KOPT-K1 (cell line): ENCODE measurements around the gene L3MBTL4.

ENCODE experiments used
- H3K27ac ChIP-seq: fragments of 200-600 bp; sonication (generic); 2 replicates; pipeline ENCODE4 v1.5.1; 2016; ENCODE audit warnings: antibody characterized with exemption, mild to moderate bottlenecking, low read depth, low read length; ENCODE audit not compliant: poor library complexity, severe bottlenecking
- H3K36me3 ChIP-seq: fragments of 200-600 bp; sonication (generic); 2 replicates; pipeline ENCODE4 v1.5.1; 2017; ENCODE audit warnings: antibody characterized with exemption, mild to moderate bottlenecking, low read length, moderate library complexity; ENCODE audit not compliant: insufficient read depth
- H3K9me3 ChIP-seq: fragments of 200-600 bp; sonication (generic); 2 replicates; pipeline ENCODE4 v1.5.1; 2017; ENCODE audit warnings: antibody characterized with exemption, low read length, mild to moderate bottlenecking; ENCODE audit not compliant: insufficient read depth, poor library complexity, severe bottlenecking

L3MBTL4 gene

DNA sequence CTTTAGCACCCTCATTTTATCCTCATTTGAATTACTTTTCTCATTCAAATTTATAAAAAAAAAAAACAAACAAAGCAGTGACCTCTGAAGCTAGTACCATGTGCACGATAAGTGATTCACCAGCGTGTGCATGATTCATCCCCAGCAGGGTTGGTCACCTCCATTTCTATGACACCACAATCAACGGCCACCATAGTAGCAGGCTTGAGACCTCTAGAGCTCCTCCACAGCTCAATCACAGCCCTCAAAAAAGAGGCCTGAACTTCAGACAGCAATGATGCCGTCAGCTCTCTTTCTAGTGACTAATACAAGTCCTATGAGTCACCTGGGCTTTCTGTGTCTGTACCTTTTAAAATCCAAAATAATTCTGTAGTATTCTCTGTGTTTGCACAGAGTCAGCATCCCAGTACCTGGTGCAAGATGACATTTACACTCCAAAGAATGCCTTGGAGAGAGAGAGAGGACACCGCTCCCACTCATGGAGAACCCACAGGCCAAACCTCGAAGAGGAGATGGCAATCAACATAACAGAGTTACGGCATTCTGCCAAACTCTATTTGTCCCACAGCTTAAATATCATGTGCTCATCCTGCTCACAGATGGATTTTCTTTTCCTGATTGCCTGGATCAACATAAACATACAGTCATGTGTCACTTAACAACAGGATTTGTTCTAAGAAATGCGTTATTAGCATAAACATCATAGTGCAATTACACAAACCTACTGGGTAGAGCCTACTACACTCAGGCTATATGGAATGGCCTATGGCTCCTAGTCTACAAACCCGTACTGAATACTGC lies 58.7 kb downstream of the L3MBTL4 start:
- Histone ChIP-seq H3K36me3 (no peaks in the 10 kb centered on the region), H3K9me3 (no peaks in the 10 kb centered on the region), H3K27ac (no peak overlapping the region)

DNA sequence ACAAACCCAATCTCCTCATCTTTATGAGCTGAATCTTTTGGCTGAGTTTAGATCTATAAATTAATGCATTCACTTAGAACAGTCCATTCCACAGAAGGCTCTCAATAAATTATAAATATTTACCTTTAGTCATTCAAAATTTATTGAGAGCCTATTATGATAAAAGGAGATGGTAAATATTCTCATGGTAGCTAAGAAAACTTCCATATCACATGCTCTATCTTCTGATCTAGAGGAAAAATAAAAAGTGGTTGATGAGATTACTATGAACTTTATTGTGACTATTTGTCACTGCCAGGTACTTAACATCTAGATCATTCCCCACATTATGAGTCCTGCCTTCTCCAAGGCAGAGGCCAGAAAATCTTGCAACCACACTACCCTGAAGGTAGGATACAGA lies 62.4 kb downstream of the L3MBTL4 start:
- H3K36me3 ChIP-seq, result no peaks in the 10 kb centered on the region
- H3K9me3 ChIP-seq, result no peaks in the 10 kb centered on the region
- H3K27ac ChIP-seq, result no peak overlapping the region

DNA sequence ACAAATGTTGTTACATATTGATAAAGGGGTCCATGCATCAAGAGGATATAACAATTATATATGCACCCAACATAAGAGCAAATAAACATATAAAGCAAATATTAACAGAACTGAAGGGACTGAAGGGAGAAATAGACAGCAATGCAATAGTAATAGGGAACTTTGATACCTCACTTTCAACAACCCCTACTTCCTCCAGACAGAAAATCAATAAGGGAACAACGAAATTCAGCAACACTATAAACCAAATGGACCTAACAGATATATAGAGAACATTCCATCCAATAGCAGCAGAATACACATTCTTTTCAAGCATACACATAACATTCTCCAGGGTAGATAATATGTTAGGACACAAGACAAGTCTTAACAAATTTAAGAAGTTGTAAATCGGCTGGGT lies 71.7 kb downstream of the L3MBTL4 start:
- Histone ChIP-seq H3K36me3 (no peaks in the 10 kb centered on the region), H3K9me3 (no peaks in the 10 kb centered on the region), H3K27ac (no peak overlapping the region)

DNA sequence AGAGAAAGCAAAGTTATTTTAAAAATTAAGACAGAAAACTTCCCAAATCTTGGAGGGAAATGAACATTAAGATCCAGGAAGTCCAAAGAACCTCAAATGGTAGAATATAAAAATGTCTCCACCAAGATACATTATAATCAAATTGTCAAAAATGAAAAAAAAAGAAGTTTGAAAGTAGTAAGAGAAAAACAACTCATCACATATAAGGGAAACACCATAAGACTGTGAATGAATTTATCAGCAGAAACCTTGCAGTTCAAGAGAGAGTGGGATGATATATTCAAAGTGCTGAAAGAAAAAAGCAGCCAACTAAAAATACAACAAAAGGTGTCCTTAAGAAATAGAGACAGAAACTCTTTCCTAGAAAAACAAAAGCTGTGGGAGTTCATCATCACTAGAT lies 73.0 kb downstream of the L3MBTL4 start:
- no peaks in the 10 kb centered on the region for H3K9me3 ChIP-seq
- H3K27ac ChIP-seq, result no peak overlapping the region
- H3K36me3 ChIP-seq, result no peaks in the 10 kb centered on the region

DNA sequence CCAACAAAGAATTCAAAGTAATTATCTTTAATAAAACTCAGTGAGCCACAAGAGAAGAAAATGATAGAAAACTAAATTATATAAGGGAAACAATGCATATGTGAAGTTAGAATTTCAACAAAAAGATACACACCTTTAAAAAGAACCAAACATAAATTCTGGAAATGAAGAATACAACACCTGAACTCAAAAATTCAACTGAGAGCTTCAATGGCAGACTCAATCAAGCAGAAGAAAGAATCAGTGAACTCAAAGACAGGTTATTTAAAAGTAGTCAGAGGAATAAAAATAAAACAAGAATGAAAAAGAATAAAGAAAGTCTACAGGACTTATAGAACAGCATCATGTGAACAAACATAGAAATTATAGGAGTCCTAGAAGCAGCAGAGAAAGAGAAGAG lies 73.4 kb downstream of the L3MBTL4 start:
- Histone ChIP-seq H3K9me3 (no peaks in the 10 kb centered on the region), H3K36me3 (no peaks in the 10 kb centered on the region), H3K27ac (no peak overlapping the region)

DNA sequence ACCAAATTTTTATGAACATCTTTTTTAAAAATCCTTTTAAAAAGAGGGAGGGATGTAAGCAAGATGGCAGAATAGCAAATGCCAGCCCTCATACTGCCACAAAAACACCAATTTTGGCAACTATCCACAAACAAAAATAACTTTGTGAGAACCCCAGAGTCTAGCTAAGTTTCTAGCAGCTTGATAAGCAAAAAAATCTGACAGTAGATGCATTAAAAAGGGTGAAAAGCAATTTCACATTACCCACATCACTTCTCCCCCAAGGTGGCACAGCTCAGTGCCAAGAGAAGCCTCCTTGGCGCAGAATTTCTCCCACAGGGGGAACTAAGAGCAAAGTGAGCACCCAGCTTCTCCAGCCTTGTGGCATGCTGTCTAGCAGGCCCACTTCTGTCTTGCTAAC lies 74.6 kb downstream of the L3MBTL4 start:
- no peaks in the 10 kb centered on the region for H3K9me3 ChIP-seq
- H3K27ac ChIP-seq, result no peak overlapping the region

DNA sequence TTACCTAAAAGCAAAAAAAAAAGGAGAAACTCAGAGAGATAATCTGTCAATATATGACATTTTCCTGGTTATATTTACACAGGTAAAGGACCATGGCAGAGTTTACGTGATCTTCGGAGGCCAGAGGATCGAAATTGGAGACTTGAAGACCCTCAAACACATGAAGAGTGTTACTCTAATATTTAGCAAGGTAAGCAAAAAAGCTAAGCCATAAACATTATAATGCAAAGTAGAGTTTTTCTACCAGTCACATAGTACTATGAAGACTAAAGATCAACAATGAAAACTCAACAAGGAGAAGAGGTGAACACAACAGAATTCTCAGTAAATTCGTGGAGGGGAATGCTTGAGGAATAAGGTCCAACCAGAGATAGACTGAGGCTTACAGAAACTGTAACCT lies 78.5 kb downstream of the L3MBTL4 start:
- Histone ChIP-seq H3K9me3 (no peaks in the 10 kb centered on the region), H3K27ac (no peak overlapping the region), H3K36me3 (no peaks in the 10 kb centered on the region)

More for the DNA sequence above, 74.6 kb downstream of the L3MBTL4 start:
- no peaks in the 10 kb centered on the region for H3K36me3 ChIP-seq

DNA sequence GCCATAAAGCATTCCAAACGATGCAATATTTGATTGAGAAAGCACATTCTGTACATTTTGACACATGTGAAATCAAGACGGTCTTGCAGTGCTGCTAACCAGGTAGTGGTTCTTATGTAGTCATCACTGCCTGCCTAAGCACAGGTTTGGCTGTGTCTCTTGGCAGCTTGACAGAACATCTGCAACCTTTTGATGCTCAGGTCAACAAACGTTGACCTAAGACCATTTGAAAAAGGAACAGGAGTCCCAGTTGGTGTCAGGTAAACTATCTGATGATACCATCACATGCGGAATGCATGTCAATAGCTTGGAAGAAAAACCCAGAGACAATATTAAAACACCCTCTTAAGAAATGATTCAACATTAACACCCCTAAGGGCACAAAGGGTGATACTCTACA lies 80.7 kb downstream of the L3MBTL4 start:
- H3K36me3 ChIP-seq, result no peaks in the 10 kb centered on the region
- H3K27ac ChIP-seq, result no peak overlapping the region
- H3K9me3 ChIP-seq, result no peaks in the 10 kb centered on the region

DNA sequence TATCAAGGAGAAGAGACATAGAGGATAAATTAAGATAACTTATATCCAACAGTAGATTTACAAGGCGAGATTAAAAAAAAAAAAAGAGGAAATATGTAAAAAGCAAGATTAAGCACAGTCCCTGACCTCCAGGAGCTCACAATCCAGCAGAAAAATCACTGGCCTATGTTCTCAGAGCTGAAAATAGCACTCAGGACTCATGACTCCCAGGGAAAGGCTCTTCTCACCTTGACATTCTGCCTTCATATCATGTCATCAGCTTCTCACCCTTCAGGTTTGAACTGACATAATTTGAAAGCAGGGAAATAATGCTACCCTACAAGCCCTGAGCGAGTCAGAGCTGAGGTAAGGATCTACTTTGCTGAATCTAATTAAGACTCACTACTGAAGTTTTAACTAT lies 82.8 kb downstream of the L3MBTL4 start:
- H3K27ac ChIP-seq, result no peak overlapping the region
- no peaks in the 10 kb centered on the region for H3K9me3 ChIP-seq
- H3K36me3 ChIP-seq, result no peaks in the 10 kb centered on the region

DNA sequence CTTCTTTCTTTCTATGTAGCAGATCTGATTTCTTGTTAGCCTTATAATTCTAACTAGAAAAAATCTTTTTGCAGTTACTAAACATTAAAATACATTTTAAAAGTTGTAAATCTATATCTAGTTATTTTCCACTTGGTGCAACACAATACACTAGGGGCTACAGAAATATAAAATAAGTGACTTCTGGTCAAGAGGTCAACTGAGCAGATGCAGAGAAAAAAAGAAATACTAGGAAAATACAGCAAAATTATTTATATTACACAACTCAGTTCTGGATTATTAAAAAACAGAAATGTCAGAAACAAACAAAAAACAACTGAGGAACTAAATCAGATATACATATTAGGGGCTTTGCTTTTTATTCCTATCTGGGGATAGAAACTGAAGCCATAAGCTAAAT lies 83.9 kb downstream of the L3MBTL4 start:
- Histone ChIP-seq H3K27ac (no peak overlapping the region), H3K36me3 (no peaks in the 10 kb centered on the region), H3K9me3 (no peaks in the 10 kb centered on the region)

DNA sequence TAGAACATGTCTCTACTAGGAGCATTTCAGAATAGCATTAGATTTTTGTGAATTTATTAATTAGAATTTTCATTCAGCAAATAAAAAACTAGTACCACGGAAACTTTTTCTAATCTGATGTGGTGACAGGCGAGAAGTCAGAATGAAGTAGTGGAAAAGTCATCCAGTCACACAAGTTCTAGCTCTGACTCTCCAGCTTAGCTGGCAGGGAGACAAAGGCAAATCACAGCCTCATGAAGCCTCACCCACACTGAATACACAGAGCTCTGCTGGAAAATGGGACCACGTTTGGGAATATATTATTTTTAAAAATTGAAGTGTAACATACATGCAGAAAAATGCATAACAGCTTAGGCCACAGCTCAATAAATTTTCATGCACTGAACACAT lies 86.1 kb downstream of the L3MBTL4 start:
- H3K27ac ChIP-seq, result no peak overlapping the region
- H3K9me3 ChIP-seq, result peaks cover 10% of the 10 kb centered on the region
- no peaks in the 10 kb centered on the region for H3K36me3 ChIP-seq

DNA sequence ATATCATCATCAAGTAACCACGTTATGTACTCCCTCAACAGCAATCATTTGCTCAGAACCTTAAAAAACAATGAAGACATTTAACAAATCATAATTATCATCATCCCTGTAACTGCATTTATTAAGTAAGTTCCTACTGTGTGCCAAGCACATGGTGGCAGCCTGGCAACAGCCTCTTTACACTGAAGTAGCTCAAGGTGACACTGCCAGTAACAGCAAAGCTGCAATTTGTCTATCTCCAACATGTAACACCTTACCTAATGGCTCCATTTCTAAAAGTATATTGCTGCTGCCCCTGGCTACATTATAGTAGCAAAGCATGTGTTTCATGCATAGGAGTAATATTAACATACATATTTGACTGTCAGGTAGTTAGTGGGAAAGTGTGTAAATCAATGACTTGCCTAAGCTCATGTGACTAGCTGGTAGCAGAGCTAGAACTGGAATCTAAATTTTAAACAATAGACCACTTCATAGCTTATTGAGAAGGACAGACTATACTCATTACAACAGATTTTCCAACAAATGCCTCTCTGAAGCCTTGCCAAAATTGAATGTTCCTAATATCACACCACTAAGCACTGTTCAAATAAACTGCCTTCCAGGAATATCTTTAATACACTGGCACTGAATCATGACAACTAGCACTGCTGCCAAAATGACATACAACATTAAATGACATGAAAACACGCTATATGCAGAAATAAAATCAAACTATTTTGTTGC lies 86.7 kb downstream of the L3MBTL4 start:
- no peaks in the 10 kb centered on the region for H3K36me3 ChIP-seq
- H3K27ac ChIP-seq, result no peak overlapping the region
- peaks cover 16% of the 10 kb centered on the region for H3K9me3 ChIP-seq

DNA sequence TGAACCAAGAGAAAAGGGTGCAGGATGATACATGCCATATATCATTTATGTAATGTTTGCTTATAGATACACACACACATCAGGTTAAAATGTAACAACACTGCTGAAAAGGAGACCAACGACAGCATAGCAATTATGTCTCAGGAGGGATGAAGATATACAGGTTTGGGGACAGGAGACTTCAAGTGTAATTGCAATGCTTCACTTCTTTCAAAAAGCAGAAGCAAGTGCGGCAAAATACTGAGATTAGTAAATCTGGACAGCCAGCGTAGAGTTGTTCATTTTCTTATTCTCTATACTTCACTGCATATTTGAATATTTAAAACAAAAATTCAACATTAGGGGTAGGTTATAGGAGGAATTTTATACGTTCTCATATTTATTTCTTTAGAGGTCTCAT lies 87.2 kb downstream of the L3MBTL4 start:
- Histone ChIP-seq H3K9me3 (peaks cover 17% of the 10 kb centered on the region), H3K27ac (no peak overlapping the region), H3K36me3 (no peaks in the 10 kb centered on the region)

DNA sequence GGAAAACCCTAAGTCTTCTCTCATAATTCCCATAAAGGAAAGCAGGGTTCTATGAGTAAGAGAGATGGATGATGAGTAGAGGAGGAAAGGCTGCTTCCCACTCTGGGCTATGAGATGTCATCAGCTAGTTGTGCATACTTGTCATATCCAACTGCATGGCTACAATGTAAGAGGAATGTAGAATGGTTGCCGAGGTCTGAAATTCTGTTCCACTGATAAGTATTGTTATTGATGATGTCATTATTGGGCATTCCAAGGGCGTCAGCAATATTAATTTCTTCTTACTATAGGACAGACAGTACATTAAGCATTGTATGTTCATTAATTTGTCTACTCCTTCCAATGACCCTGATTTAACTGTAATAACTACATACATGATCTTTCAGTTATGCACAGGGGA lies 88.1 kb downstream of the L3MBTL4 start:
- H3K9me3 ChIP-seq, result peaks cover 17% of the 10 kb centered on the region
- no peaks in the 10 kb centered on the region for H3K36me3 ChIP-seq
- H3K27ac ChIP-seq, result no peak overlapping the region

DNA sequence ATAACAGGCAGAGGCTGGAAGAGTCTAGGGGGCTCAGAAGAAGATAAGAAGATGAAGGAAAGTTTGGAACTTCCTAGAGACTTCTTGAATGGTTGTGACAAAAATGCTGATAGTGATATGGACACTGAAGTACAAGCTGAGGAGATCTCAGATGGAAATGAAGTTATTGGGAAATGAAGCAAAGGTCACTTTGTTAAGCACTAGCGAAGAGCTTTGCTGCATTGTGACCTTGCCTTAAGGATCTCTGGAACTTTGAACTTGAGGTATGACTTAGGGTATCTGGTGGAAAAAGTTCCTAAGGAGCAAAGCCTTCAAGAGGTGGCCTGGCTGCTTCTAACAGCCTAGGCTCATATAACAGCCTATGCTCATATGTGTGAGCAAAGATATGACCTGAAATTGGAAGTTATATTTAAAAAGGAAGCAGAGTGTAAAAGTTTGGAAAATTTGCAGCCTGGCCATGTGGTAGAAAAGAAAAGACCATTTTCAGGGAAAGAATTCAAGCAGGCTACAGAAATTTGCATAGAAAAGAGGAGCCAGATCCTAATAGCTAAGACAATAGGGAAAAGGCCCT lies 91.3 kb downstream of the L3MBTL4 start:
- Histone ChIP-seq H3K27ac (no peak overlapping the region), H3K9me3 (peaks cover 17% of the 10 kb centered on the region), H3K36me3 (no peaks in the 10 kb centered on the region)
